Vagina (tissue), 2 donors: Measurements from ENCODE around the gene SCO1.

Experiments used
- POLR2A ChIP-seq, 2 donors: fragments of 450-650 bp; IDR thresholded peaks; one replicate each; pipeline ENCODE4 v1.6.1; 2017; ENCODE audit warnings: antibody characterized with exemption in 2 of 2, mild to moderate bottlenecking in 2 of 2, moderate library complexity in 2 of 2
- POLR2AphosphoS5 ChIP-seq, 2 donors: sonication (generic); formaldehyde crosslinking; IDR thresholded peaks; one replicate each; pipeline ENCODE4 v1.9.0; 2017; ENCODE audit warnings: antibody characterized with exemption in 2 of 2, mild to moderate bottlenecking in 2 of 2, low read depth in 1 of 2; ENCODE audit not compliant: insufficient read depth in 1 of 2
- TF ChIP-seq, protein P1 (sequence below), 3 experiments: fragments of 450-650 bp in 2 of 3; fragments of 200-600 bp in 1 of 3; sonication (generic) in 1 of 3; IDR thresholded peaks; one replicate each; pipeline ENCODE4 v1.5.1; 2017 to 2019; ENCODE audit warnings: antibody characterized with exemption in 3 of 3, mild to moderate bottlenecking in 2 of 3, moderate library complexity in 2 of 3

- TF ChIP-seq, protein P1, sequence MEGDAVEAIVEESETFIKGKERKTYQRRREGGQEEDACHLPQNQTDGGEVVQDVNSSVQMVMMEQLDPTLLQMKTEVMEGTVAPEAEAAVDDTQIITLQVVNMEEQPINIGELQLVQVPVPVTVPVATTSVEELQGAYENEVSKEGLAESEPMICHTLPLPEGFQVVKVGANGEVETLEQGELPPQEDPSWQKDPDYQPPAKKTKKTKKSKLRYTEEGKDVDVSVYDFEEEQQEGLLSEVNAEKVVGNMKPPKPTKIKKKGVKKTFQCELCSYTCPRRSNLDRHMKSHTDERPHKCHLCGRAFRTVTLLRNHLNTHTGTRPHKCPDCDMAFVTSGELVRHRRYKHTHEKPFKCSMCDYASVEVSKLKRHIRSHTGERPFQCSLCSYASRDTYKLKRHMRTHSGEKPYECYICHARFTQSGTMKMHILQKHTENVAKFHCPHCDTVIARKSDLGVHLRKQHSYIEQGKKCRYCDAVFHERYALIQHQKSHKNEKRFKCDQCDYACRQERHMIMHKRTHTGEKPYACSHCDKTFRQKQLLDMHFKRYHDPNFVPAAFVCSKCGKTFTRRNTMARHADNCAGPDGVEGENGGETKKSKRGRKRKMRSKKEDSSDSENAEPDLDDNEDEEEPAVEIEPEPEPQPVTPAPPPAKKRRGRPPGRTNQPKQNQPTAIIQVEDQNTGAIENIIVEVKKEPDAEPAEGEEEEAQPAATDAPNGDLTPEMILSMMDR (IDR thresholded peaks at IDR 0.05): no peak
- peak; percentile 50 to 80 for TF ChIP-seq POLR2AphosphoS5 (IDR thresholded peaks at IDR 0.05; ENCODE audit: insufficient read depth in 1 of 2, low read depth in 1 of 2)
- TF ChIP-seq POLR2A (IDR thresholded peaks at IDR 0.05): no peak
These were observed 46.1 kb upstream of the SCO1 start for GRCh38 chr17:10743316-10744009.
